HG02938 (cell line): ENCODE measurements around the gene TMED6.

ENCODE experiments used
- ATAC-seq: cut with Tn5 transposase; IDR thresholded peaks from one replicate; pipeline ENCODE4 v1.9.1; 2021; ENCODE audit warnings: mild to moderate bottlenecking, moderate library complexity; ENCODE audit not compliant: unreplicated experiment

TMED6 gene

DNA sequence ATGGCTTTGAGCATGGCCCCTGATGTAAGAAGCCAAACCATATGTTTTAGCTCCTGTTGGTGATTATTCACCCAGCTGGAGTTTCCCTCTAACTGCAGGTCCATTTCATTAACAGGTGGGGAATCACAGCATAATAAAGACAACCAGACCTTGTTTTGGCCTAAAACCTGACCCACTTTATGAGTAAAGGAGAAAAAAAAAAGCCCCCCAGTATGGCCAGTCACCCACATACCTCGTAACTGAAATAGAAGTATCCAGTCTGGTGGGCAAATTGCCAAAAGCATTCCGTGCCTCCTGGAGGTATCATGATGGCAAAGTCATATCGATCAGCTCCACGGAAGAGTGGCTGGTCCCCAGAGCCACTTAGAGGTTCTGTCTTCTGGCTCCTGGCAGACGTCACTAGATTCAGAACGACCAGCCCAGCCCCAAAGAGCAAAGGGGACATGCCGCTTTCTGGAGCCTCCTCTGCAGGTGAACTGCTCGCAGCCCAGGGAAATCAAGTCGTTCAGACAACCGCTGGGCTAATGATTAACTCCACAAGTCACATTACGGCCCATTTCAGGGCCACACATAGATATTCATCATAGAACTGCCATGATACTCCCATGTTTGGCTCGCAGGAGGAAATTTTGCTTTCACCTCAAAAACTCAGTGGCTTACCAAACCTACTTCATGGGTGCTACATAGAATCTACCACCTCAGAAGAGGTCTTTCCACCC is at the start of gene TMED6:
TMED6 (minus strand) TSS at position 478 of the 719 bp plus-strand sequence; CDS start at position 445, 33 bp downstream.
- ATAC-seq, result no peak

DNA sequence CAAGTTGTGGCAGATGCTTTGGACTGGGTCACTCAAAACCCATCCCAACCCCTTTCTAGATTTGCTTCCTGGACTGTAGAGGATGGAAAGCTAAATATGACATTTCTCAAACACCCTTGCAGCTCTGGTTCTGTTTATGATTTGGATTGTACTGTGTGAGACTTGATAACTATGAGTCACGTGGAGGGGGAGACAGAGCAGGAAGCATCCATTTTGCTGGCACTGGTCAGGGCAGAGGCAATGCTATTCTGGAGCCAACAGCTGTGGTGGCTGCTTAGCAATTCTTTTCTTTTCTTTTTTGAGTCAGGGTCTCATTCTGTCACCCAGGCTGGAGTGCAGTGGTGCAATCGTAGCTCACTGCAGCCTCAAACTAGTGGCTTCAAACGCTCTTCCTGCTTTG is 47.8 kb upstream of the TMED6 start:
- ATAC-seq, result no peak

DNA sequence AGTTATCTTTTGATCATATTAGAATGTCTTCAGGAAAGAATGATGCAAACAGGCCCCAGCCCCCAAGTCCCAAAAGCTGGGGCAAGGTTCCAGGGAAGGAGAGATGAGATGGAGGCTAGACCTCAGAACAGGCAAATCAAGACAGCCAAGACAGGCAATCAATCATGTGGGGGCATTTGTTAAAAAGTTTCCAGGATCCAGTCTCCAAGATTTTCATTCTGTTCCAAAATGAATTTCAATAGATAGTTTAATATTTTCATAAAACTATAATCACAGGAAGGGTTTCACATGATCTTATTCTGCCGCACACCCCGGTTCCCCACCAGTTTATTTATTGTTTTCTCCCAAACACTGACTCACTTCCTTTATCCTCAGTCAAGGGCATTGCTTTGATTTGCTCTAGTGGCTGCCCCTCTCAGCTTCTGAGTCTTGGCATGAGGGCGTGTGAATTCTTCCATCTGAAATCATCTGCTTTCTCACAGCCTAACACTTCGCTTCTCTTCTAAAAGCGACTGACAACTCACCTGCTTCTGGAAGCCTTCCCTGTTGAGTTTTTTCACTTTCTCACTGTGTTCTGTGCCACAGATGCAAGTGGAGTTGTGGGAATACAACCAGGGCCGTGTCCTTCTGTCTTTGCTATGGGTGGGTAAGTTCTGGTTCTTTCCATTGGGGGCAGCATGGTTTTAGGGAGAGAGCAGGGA is 46.4 kb upstream of the TMED6 start:
- no peak for ATAC-seq

DNA sequence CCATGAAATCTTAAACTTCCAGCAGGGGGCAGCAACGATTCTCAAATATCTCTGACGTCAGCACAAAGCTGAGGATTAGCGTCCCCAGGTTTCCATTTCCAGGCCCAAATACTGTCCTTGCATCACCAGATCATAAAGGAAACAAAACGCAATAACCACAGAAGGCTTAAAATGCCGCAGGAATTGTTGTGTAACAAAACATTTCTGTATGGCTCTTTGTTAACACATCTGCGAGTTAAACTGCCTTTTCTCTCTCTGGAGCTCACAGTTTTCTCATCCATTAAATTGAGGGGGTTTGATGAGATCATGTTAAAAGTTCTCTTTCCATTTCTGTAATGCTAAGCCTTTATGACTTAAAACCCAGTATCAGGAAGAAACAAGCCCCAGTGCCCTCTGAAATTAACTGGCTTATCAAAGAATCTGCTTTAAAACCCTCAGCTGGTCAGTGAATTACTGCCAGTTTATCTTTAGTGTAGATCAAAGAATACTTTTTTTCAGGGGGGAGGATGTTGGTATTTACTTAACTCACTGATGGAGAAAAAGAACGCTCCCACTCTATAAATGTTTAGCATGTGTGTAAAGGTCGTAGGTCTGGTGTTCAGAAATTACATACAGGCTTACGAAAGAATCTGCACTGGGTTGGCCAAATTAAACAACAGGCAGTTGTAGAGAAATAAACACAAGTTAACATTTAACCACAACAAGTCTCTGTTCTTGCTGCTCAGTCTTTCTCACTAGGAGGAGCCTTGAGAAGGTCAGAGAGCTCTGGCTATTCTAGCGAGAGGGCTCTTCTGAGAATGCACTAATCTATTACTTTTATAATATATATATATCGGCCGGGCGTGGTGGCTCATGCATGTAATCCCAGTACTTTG is 44.8 kb upstream of the TMED6 start:
- no peak for ATAC-seq

DNA sequence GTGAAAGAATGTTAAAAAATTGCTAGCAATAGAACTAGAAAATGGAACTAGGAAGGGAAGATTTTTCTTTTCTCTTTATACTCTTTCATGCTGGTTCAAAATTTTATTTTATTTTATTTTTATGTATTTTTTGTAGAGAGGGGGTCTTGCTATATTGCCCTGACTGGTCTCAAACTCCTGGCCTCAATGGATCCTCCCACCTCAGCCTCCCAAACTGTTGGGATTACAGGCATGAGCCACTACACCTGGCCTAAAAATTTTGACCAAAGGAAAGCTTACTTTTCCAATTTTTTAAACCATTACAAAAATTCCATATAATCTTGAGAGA is 44.2 kb upstream of the TMED6 start:
- ATAC-seq, result no peak

DNA sequence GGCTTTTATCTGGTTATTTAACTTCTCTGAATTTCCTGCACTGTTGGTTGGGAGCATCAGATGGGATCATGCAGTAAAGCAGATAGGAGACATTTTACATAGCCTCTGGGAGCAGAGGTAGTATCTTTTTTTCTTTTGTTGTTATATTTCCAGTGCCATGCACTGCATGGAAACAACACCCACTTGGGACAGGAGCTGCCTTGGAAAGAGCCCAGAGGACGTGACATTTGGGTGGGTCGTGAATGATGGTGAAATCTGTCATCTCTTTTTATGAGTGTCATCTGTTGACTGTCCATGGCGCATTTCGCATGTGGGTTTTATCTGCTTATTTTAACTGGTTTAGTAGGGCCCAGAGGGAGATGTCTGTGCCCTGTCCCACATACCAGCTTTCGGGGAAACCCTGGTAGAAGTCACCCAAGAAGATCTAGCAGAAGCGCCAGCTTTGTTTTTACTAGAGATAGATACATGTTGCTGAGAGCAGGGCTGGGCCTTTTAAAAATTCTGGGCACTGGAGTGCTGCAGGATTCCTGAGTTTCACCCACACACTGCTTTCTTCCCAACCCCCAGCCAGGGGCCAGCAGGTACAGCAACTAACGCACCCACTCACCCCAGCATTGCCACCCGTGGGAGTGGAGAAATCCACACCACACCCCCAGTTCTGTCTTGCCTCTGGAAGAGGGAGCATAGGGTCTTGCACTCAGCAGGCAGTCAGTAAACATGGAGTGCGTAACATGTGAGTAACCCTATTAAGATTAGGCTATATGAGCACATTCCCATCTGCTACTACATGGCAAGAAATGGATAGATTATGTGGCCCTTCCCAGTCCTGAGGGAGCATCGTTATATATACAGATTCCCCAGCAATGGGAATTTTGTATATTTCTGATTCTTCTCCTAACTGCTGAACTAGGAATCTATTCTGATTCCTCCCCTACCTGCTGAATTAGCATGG is 42.6 kb upstream of the TMED6 start:
- no peak for ATAC-seq

DNA sequence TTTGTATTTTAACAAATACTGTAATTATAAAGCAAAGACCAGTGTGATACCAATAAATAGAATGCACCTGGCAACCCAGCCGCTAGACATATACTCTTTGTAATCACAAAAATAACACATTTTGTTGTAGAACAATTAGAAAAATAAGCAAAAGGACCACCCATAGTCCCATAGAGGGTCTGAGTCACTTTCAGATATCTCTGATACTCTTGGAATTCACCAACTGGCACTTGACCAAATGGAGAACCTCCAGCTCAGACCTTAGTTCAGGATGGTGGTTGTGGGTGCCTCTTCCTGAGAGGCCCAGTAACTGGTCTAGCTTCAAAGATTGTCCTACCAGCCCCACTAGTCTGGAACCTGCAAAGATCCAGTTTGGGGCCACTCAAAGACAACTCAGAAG is 35.0 kb upstream of the TMED6 start:
- no peak for ATAC-seq

DNA sequence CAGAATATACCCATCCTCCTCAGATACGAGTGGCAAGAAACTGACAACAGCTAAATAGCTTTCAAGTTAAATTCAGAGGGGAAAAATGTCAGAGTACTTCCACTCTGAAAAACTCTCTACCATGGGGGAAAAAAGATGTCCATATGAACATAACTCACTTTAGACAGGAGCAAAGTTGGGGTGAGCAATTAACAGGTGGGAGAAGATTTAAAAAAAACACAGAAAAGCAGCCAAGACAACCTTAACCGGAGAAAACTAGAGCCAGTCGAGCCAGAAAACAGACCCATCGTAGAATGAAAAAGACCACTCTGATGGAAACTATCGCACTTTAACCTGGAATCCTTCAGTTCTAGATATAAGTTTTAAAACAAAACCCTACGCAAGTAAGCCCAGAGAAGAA is 33.4 kb upstream of the TMED6 start:
- no peak for ATAC-seq

DNA sequence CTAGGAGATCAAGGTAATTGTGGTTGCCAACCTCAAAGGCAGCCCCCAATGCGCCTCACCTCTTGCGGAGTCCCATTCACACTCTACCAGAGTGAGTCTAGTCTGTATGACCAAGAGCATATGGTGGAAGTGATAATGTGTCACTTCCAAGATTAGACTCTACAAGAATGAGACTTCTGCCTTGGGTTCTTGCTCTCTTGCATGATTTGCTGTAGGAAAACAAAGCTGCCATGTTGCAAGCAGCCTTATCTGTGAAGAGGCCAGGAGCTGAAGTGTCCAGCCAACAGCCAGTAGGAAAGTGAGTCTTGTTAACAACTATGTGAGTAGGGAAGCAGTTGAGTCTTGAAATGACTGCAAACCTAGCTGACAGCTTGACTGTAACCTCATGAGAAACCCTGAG is 30.8 kb upstream of the TMED6 start:
- no peak for ATAC-seq

DNA sequence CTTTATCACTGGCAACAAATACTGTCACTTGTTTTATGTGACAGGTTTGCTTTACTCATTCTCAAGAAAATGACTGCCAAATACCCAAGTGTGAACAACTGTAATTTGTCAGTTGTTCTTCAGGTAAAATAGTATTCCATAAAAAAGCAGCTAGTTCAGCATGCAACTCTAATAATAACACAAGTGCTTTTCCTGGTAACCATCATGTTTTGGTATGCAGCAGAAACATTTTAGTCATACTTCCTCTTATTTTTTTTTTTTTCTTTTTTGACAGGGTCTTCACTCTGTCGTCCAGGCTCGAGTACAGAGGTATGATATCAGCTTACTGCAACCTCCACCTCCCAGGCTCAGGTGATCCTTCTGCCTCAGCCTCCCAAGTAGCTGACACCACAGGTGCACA is 29.6 kb upstream of the TMED6 start:
- no peak for ATAC-seq

DNA sequence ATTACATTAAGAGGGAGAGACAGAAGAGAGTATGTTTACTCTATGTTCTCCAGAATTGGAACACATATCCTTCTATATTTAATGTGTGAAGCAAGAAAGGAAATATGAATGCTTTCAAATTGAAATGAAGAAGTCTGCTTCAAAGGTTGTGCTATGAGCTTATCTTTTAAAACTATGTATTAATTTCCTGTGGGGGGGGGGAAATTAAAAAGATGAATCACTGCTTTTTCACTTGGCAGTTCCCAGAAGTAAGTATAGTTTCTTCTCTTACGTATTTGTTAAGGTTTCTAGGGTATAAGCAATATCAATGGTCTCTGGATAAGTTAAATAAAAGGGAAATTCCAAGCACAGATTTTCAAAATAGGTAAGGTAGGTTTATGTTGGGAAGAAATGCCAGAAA is 27.2 kb upstream of the TMED6 start:
- no peak for ATAC-seq

DNA sequence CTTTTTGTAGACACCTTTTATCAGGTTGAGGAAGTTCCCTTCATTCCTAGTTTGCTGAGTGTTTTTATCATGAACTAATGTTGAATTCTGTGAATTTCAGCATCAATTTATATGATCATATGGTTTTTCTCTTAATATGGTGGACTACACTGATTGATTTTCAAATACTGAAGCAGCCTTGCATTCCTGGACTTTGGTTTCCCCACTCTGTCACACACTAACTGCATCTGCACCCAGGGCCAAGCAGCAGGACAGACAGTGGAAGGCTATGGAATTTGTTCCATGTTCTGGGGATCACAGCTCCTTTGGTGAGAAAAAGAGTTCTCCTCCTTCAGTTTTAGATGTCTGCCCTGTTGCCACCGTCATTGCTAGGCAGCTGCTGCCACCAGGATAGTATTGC is 26.4 kb upstream of the TMED6 start:
- ATAC-seq, result no peak

DNA sequence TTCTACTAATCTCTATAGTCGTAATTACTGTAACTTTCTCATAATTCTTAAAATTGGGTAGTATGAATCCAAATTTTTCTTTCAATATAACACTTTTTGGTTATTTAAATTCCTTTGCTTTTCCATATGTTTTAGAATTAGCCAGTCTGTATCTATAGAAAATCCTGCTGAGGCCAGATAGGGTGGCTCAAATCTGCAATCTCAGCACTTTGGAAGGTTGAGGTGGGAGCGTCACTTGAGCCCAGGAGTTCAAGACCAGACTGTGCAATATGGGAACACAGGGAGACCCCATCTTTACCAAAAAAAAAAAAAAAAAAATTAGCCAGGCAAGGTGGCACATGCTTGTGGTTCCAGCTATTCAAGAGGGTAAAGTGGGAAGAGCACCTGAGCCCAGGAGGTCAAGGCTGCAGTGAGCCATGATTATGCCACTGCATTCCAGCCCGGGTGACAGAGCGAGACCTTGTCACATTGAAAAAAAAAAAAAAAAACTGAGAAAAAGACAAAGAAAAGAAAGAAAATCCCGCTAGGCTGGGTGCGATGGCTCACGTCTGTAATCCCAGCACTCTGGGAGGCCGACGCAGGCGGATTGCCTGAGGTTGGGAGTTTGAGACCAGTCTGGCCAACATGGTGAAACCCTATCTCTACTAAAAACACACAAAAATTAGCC is 24.9 kb upstream of the TMED6 start:
- no peak for ATAC-seq

DNA sequence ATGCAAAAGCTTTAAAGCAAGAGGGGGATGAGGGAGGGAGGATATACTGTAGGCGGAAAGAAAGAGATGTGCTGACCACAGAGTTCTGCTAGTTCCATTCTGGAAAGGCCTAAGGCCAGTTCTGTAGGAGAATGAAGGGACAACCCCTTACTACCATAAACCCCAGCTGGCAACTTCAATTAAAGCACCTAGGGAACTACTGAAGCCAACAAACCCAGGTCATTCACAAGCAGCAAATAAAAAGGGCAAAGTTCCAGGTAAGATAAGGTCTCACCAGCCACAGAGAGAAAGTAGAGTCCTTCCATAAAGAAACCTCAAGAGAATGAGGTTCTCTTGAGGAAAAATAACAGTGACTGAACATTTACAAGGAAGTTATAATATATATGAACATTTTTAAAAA is 21.4 kb upstream of the TMED6 start:
- no peak for ATAC-seq

DNA sequence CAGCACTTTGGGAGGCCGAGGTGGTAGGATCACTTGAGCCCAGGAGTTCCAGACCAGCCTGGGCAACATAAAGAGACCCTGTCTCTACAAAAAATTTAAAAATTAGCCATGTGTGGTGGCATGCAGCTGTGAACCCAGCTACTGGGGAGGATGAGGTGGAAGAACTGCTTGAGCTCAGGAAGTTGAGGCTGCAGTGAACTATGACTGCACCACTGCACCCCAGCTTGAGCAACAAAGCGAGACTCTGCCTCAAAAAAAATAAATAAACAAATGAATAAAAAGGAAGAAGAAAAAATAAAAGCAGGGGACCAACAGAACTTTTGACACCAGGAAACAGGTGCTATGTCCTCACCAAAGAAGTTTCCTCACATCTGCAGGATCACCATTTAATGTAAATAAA is 20.0 kb upstream of the TMED6 start:
- ATAC-seq, result no peak

DNA sequence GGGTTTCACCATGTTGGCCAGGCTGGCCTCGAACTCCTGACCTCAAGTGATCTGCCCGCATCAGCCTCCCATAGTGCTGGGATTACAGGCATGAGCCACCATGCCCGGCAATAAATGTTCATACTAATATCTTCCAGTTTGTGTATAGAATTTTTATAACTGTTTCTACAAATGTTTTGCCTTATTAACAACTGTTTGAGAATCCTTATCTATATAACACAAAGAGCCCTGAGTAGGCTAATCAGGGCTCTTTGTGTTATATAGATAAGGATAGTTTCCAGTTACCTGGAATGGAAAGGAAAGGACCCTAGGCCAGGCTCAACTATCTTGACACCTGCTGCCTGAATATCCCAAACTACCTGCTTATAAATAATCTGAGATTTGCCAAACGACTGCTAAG is 17.3 kb upstream of the TMED6 start:
- no peak for ATAC-seq

DNA sequence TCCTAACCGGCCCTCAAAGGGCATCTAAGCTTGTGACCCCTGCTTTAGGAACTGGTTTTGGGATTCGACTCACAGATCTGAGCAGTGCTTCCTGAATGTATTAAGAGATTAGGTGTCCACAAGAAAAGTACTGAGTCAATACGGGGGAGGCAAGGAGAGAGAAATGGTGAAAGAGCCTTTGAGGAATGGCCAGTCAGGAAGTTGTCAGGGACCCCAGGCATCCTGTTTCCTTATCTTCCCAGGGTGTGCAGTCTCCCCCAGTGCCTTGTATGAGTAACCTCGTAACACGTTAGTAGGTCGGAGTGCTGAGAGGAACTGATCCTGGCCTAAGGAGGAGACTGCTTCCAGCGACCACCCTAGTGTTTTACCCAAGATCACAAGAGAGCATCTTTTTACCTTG is 16.4 kb upstream of the TMED6 start:
- ATAC-seq, result no peak

DNA sequence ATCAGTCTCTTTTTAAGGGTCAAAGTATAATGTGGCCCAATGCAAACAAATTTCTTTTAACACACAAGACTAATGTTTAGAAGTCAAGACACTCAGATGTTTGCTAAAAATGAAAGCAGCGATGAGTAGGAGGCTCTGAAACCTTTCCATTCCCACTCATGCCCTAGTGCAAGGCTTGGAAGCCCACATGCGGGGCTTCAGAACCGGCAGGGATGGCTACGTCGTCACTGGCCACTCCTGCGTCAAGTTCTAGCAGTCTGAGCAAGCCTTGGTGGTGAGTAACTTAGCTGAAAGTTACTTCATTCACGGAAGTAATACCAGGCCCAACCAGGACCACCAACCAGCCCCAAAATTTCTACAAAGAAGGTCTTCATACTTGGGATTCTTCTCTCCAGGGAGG is 14.8 kb upstream of the TMED6 start:
- no peak for ATAC-seq

DNA sequence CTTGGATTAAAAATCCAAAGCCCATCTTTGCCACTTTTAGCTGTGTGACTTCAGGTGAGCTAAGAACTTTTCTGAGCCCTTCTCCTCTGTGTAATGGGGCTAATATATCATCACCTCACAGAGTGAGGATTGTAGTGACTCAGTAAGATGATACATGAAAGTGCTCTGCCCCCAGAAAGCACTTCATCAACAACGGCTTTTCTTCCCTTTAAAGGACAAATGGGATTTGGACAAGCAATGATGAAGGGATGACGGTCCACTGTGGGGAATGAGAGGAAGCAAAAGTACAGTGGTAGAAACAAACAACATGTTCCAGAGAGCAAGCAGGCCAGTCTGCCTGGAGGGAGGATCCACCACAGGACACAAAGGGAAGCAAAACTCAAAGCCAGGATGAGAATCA is 14.3 kb upstream of the TMED6 start:
- no peak for ATAC-seq

DNA sequence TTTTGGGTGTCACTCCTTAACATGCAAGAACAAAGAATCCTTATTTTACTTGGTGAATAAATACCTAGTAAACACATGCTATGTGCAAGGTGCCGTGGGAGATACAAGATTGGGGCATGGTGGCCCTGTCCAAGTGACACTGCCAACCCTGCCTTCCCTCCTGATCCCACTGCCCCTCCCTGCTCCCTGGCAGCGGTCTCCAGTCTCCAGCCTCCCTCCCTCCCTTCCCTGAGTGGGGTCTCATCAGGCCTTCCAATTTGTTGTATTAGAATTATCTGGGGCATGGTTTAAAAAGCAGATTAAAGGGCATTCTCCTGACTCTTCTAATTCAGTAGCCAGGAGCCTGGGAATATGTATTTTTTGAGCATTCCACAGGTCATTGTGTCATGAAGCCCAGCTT is 12.5 kb upstream of the TMED6 start:
- ATAC-seq, result no peak
